22Rv1 (cell line): ENCODE measurements around the gene SFTPA2.
"Not testable (repeated sequence)": the region's sequence is repeated elsewhere in the genome, so short reads cannot be mapped to it uniquely, and the experiment has no call there.

ENCODE experiments used
- ZFX ChIP-seq: fragments of 450-650 bp; IDR thresholded peaks from 2 replicates; pipeline ENCODE4 v1.6.1; 2017; ENCODE audit warnings: antibody characterized with exemption, borderline replicate concordance
- TF ChIP-seq, protein P1 (sequence below): fragments of 450-650 bp; IDR thresholded peaks from 2 replicates; pipeline ENCODE4 v1.5.1; 2017; ENCODE audit warnings: mild to moderate bottlenecking

DNA sequence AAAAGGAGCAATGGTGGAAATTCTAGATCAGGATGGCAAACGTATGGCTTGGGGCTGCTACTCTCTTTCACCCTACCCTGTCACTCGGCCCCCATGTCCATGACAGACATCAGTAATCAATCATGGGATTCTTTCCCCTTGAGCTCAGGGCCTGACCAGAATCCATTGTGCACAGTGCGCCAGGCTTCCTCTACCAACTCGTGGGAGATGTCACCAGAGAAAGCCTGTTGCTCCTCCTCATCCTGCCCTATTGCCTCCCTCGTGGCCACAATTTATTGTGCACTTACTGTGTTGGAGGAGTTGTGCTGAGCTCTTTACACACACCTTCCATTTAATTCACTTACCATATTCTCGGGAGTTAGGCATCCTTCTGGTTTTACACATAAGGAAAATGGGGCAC lies 21.9 kb downstream of the SFTPA2 start:
- TF ChIP-seq, protein P1, sequence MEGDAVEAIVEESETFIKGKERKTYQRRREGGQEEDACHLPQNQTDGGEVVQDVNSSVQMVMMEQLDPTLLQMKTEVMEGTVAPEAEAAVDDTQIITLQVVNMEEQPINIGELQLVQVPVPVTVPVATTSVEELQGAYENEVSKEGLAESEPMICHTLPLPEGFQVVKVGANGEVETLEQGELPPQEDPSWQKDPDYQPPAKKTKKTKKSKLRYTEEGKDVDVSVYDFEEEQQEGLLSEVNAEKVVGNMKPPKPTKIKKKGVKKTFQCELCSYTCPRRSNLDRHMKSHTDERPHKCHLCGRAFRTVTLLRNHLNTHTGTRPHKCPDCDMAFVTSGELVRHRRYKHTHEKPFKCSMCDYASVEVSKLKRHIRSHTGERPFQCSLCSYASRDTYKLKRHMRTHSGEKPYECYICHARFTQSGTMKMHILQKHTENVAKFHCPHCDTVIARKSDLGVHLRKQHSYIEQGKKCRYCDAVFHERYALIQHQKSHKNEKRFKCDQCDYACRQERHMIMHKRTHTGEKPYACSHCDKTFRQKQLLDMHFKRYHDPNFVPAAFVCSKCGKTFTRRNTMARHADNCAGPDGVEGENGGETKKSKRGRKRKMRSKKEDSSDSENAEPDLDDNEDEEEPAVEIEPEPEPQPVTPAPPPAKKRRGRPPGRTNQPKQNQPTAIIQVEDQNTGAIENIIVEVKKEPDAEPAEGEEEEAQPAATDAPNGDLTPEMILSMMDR = not testable (repeated sequence)
- not testable (repeated sequence) for TF ChIP-seq ZFX
